ACHN (cell line): Measurements from ENCODE around the gene LRRC15.

ENCODE experiments used
- DNase-seq: peaks from one replicate; pipeline ENCODE4 v3.0.0-alpha.2; 2015
- in situ Hi-C: cut with HindIII; loops from 2 replicates; pipeline ENCODE4 v1.10.0; 2017; ENCODE audit warnings: low sequenced_read_pairs, low pct_ligation_motif_present, low pct_unique_long_range_greater_than_20kb

The LRRC15 gene

DNA sequence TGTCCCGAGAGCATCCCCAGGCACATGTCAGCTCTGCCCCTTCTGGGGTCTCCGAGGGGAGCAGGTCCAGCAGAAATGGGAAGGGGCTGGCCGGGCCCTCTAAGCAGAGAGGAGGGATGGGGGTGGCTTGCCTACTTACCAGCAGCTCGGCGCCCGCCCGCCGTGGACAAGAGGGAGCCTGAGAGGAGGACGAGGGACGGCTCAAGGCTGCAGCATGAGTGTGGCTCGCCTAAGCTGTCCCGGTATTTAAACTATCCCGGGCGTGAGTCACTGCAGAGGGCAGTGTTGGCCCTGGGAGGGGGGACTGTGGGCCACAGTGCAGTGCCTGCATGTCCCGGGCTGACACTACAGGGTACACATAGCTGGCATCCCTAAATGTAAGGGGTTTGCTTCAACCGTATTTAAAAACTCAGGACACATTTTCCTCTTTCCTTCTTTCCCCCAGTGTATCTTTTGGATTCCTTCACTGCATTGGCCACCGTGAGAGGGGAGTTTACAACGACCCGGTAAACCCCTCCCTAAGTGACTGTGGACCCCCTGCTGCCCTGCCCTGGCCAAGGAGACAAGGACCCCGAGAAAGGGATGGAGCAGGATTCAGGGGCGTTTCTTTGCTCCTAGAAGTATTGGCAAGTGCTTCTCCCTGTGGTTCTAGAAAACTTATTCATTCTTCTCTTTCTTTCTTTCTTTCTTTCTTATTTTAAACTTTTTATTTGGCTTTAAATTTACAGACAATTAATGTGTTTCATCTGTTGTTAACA, at the start of gene LRRC15:
Gene LRRC15 (minus strand): TSS at position 222 of the 758 bp plus-strand sequence. CDS start 8,700 bp downstream, outside the sequence.
- peak; percentile 33 for DNase-seq
- in situ Hi-C loops: no loop called here

DNA sequence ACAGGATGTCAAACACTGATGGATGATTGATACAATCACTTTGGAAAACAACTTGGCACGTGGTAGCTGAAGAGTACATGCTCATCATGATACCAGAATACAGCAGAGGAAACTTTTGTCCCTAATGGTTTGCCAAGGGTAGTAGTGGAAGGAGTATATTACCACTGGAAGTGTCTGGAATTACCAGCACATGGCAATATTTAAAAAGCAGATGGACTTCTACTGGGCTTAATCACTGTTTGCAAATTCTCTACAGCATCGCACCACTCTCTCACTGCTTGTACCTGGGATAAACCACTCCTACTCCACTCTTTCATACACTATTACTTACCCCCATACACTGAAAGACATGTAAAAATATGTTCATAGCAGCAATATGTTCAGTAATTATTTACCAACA, 49.1 kb upstream of the LRRC15 start:
- in situ Hi-C loops: no loop called here

GRCh38 chr3:194407423-194407822, 37.9 kb upstream of the LRRC15 start:
- in situ Hi-C loops: no loop called here
- peak; percentile 42 for DNase-seq

More for the DNA sequence above, 49.1 kb upstream of the LRRC15 start:
- DNase-seq: no peak

DNA sequence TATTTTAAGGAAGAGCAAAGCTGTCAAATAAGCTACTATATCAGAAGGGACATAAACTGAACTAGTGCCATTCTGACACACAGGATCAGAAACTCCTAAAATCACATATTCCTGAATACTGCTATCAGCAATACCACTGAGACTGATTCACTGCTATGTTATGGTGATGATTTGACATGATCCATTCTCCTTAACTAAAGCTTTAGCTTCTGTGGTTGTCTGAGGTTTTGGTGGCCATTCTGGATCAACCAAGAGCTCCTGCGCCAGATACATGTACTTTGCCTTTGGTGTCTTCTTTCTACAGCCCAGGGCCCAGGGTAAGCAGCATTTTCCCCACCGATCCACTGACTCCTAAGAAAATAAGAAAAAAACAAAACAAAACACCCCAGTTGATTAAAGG, 36.2 kb upstream of the LRRC15 start:
- in situ Hi-C loops: no loop called here
- DNase-seq: no peak

GRCh38 chr3:194404365-194405140, 35.0 kb upstream of the LRRC15 start:
- in situ Hi-C loops: no loop called here
- DNase-seq: peak; percentile 64

DNA sequence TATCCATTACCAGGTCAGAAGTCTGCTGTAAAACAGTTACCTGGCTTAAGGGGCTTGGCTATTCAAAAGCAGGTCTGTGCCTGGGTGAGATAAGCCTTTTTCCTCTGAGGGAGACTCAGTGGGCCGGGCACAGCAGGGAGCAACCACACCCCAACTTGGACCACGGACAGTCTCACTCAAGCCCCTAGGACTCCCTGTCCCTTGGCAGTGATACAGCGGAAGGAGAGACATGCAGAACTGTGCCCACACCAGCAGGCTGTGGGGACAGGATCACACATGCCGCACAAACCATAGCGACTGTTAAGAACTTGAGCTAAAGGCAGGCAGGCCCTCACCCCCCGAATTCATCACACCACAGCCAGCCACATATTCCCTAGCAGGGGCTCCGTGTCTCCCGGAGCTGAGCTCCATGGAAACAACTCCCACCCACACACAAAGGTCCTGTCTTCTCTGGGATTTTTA, 32.4 kb upstream of the LRRC15 start:
- in situ Hi-C loops: no loop called here
- no peak for DNase-seq

DNA sequence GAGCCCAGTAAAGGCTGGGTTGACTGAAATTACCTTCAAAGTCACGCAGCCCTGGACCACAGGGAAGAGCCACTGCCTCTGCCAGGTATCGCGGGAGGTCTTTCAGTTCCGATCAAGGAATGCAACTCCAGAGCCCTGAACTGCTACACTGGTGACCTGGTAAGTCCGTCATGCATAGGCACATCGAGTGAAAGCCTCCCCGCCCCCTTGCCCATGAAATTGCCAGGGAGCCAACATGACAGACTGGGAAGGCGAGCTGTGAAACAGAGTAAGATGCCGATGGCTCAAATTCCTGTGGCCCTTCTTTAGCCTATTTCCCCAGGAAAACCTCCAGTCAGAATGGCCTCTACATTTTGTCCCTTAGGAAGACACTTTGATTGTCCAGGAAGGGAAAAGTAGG, 31.8 kb upstream of the LRRC15 start:
- no peak for DNase-seq
- in situ Hi-C loops: no loop called here

DNA sequence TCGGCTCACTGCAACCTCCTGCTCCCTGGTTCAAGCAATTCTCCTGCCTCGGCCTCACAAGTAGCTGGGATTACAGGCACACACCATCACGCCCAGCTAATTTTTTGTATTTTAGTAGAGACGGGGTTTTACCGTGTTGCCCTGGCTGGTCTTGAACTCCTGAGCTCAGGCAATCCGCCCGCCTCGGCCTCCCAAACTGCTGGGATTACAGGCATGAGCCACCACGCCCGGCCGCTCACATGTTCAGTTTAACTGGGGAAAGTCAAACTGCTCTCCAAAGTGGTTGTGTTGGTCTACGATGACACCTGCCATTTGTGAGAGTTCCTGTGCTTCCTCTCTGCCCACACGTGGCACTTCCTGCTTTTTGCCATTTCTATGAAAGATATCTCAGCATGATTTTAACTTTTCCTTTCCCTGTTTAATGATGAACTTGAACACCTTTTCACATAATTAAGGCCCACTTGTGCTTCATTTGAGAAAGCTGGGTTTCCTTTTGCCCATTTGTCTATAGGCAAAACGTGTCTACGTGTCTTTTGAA, 30.4 kb upstream of the LRRC15 start:
- in situ Hi-C loops: no loop called here
- DNase-seq: no peak

GRCh38 chr3:194399166-194399565, 29.6 kb upstream of the LRRC15 start, which contains the start of gene GP5:
GP5 (minus strand) TSS chr3:194399266; CDS start chr3:194398282, 984 bp downstream.
- in situ Hi-C loops: no loop called here
- no peak for DNase-seq

- in situ Hi-C loops: no loop called here
- DNase-seq: no peak
Measured at GRCh38 chr3:194397757-194398312, 28.3 kb upstream of the LRRC15 start.

DNA sequence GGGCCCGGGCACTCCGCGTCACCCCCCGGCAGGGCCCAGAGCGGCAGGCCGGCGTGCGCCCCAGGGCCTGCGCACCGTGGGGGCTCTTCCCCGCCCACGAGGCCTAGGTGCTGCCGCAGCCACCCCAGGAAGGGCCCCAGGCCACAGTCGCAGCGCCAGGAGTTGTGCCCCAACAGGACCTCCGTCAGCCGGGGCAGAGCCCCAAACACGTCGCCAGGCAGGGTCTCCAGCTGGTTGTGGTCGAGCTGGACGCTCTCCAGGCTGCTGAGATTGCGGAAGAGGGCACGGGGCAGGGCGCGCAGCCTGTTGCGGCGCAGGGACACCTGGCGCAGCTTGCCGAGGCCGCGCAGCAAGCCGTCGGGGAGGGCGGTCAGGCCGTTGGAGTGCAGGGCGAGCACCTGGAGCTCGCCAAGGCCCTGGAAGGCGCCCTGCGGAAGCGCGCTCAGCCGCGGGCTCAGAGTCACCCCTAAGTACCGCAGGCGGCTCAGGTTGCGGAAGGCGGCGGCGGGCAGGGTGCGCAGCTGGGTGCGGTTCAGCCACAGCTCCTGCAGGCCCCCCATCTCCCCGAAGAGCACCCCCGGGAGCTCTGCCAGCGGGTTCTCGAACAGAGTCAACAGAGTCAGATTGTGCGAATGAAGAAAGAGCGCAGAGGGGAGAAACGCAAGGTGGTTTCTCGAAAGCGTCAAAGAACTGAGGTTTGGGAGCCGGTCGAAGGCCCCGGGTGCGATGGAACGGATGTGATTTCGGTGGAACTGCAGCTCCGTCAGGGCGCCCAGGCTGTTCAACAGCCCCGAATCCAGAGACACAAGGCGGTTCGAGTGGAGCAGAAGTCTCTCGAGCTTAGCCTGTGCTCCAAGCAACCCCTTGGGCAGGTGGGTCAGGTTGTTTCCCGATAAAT, 27.6 kb upstream of the LRRC15 start:
- no peak for DNase-seq
- in situ Hi-C loops: no loop called here

GRCh38 chr3:194396539-194396858, 27.0 kb upstream of the LRRC15 start:
- in situ Hi-C loops: no loop called here

DNA sequence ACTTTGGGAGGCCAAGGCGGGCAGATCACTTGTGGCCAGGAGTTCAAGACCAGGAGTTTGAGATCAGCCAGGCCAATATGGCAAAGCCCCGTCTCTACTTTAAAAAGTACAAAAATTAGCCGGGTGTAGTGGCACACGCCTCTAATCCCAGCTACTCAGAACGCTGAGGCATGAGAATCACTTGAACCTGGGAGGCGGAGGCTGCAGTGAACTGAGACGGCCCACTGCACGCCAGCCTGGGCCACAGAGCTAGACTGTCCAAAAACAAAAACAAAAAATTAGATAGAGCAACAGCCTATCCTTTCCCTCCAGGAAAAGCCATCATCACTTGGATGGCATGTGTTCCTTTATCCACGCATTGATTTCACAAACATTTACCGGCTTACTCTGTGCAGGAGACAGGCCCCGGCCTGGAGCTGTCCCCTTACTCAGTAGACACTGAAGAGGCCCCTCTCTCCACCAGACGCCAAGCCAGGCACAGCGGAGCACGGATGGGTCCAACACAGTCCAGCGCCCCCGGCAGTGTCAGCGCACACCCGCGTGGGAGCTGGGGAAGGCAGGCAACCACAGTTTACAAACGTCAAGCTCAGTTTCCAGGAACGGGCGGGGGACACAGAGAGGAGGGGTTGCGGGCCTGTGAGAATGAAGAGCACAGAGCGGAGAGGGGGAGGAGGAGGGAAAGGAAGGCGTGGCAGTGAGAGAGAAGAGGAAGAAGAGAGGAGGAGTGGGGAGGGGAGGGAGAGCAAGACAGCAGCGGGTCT, 26.4 kb upstream of the LRRC15 start:
- in situ Hi-C loops: no loop called here
- no peak for DNase-seq

More at GRCh38 chr3:194396539-194396858, 27.0 kb upstream of the LRRC15 start:
- DNase-seq: no peak

GRCh38 chr3:194395212-194395611, 25.7 kb upstream of the LRRC15 start:
- no peak for DNase-seq
- in situ Hi-C loops: no loop called here

- in situ Hi-C loops: no loop called here
- no peak for DNase-seq
Measured at GRCh38 chr3:194392576-194392975, 23.0 kb upstream of the LRRC15 start.

DNA sequence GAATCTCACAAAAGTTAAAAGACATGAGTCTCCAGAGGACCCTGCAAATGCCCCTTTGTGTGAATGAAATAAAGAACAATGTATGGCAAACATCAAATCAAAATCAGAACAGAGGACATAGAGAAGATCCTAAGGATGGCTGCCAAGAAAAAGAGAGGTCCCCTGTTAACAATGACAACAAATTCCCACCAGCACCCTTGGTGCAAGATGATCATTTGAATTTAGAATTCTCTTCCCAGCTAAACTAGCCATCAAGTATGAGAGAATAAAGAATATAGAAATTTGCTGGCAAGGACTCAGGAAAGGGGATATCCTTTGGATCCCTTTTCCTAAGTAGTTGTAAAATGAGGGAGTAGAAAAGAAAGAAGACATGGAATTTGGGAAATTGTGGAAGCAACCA, 21.3 kb upstream of the LRRC15 start:
- in situ Hi-C loops: no loop called here
- DNase-seq: no peak

- in situ Hi-C loops: no loop called here
- no peak for DNase-seq
Measured at GRCh38 chr3:194389269-194389668, 19.7 kb upstream of the LRRC15 start.
